ENCODE results near the gene DPPA4.

DPPA4 gene

DNA sequence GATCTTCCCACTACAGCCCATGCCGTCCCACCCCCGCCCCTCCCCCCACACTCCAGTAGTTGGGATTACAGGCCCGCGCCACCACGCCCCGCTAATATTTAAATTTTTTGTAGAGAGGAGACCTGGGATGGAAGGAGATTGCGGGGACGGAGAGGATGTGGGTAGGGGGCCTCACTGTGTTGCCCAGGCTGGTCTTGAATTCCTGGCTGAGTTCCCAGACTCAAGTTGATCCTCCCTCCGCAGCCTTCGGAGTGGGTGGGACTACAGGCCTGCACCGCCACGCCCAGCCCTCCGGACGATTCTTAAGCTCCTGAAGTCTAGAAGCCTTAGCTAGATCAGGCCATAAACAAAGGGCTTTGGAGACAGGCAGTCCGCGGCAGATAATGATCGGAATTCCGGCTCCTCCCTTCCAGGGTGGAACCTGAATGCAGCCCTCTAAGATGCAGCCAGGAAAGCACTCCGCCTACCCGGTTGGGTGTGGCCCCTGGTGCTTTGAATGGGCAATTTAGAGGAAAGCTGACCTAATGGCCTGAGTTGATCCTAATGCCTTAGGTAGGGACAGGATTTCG is 21.1 kb downstream of the DPPA4 start, which contains the start of gene DPPA2:
TSS of gene DPPA2 (minus strand) at position 356 of the 569 bp plus-strand sequence. CDS start 1,975 bp downstream, outside the sequence.
- no peak for DNase-seq (ENCODE audit: low spot score)
- no peak for TF ChIP-seq CTCF (IDR thresholded peaks at IDR 0.05; ENCODE audit: extremely low read depth, missing control alignments)

DNA sequence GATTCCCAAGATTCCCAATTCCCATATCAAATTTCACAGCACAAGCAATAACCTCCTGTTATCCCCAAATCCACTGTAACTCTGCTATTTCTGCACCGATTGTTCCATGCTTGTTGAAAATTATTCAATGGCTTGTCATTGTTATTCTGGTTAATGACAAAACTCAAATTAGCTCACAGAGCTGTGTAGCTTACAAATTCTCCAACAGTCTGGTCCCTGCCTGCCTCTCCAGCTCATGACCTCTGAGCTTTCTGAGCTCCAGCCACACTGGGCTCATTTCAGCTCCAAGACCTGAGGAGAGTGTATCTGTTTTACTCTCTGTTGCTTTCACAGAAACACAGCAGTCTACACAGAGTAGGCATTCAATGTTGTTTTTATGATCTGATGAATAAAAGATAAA is 24.3 kb downstream of the DPPA4 start:
- TF ChIP-seq CTCF (IDR thresholded peaks at IDR 0.05; ENCODE audit: extremely low read depth, missing control alignments) = no peak
- DNase-seq (ENCODE audit: low spot score) = no peak

GRCh38 chr3:109297496-109297895 is 39.9 kb downstream of the DPPA4 start:
- no peak for DNase-seq (ENCODE audit: low spot score)
- TF ChIP-seq CTCF (IDR thresholded peaks at IDR 0.05; ENCODE audit: extremely low read depth, missing control alignments) = no peak

- no peak for TF ChIP-seq CTCF (IDR thresholded peaks at IDR 0.05; ENCODE audit: extremely low read depth, missing control alignments)
- DNase-seq (ENCODE audit: low spot score) = no peak
Observed at GRCh38 chr3:109284071-109284470, 53.3 kb downstream of the DPPA4 start.

DNA sequence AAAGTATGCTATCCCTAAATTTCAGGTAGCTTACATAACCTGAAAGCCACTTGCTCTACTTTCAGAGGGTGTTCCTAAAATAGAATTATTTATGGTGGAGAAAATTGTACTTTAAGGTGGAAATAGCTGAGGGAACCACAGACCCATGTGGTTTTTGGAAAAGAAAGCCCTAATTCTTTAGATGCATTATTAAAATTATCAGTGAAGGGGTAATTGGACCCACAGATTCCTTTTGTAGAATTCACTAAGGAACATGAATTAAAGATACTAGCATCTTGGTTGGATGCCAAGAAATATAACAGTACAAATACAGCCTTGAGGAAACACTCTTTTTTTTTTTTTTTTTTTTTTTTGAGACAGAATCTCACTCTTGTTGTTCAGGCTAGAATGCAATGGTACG is 58.8 kb downstream of the DPPA4 start:
- no peak for TF ChIP-seq CTCF (IDR thresholded peaks at IDR 0.05; ENCODE audit: extremely low read depth, missing control alignments)
- DNase-seq (ENCODE audit: low spot score) = no peak

GRCh38 chr3:109278141-109278540 is 59.2 kb downstream of the DPPA4 start:
- TF ChIP-seq CTCF (IDR thresholded peaks at IDR 0.05; ENCODE audit: extremely low read depth, missing control alignments) = no peak
- no peak for DNase-seq (ENCODE audit: low spot score)
